PC-9 (cell line): Measurements from ENCODE around the gene HERC4. TPM values are rescaled to one million over a fixed set of nuclear protein-coding genes. Genes with fewer than 3 reads are reported as not detected.

ENCODE experiments used
- BruUV-seq: library from RNA; stranded (reverse); fragments of 400-500 nt; replicated peaks from 2 replicates; lab custom pipeline; 2021; lab: Mats Ljungman, UMichigan
- CTCF ChIA-PET: fragments of 300-600 bp; sonication (Branson Sonifier 250); formaldehyde crosslinking; loops from one replicate; lab custom pipeline; 2022; ENCODE audit warnings: antibody characterized with exemption; lab: Charles Lee
- POLR2A ChIA-PET: fragments of 300-600 bp; sonication (Branson Sonifier 250); formaldehyde crosslinking; loops from one replicate; lab custom pipeline; 2022; ENCODE audit warnings: antibody characterized with exemption; ENCODE audit not compliant: unreplicated experiment; lab: Charles Lee
- DNase-seq, 2 experiments: peaks; one replicate each; pipeline versions ENCODE4 v3.0.0 to v3.0.0-alpha.2; 2015 to 2022; ENCODE audit warnings: mixed read lengths in 1 of 2
- H2AFZ ChIP-seq: fragments of 200-600 bp; sonication (generic); 2 replicates; pipeline ENCODE4 v1.8.1; 2017; ENCODE audit warnings: antibody characterized with exemption
- H3F3A ChIP-seq: fragments of 200-600 bp; sonication (generic); 2 replicates; pipeline ENCODE4 v1.8.1; 2017; ENCODE audit warnings: antibody characterized with exemption, mild to moderate bottlenecking, low read depth; ENCODE audit not compliant: insufficient read depth
- H3K27ac ChIP-seq: fragments of 200-600 bp; sonication (generic); 2 replicates; pipeline ENCODE4 v1.6.1; 2016; ENCODE audit warnings: mixed run types
- H3K27me3 ChIP-seq: fragments of 200-600 bp; sonication (generic); 2 replicates; pipeline ENCODE4 v1.6.1; 2016; ENCODE audit warnings: low read depth, mixed run types; ENCODE audit not compliant: insufficient read depth
- H3K36me3 ChIP-seq: fragments of 200-600 bp; sonication (generic); 2 replicates; pipeline ENCODE4 v1.6.1; 2016; ENCODE audit warnings: low read depth, mixed run types
- H3K4me1 ChIP-seq: fragments of 200-600 bp; sonication (generic); replicated peaks from 2 replicates; pipeline ENCODE4 v1.6.1; 2016; ENCODE audit warnings: mixed run types; ENCODE audit not compliant: insufficient read depth
- H3K4me2 ChIP-seq: fragments of 200-600 bp; sonication (generic); 2 replicates; pipeline ENCODE4 v1.6.1; 2017; ENCODE audit warnings: mixed run types
- H3K4me3 ChIP-seq: fragments of 200-600 bp; sonication (generic); 2 replicates; pipeline ENCODE4 v1.6.1; 2016; ENCODE audit warnings: mixed run types
- H3K79me2 ChIP-seq: fragments of 200-600 bp; sonication (generic); 2 replicates; pipeline ENCODE4 v1.6.1; 2017; ENCODE audit warnings: low read depth, mixed run types
- H3K9me2 ChIP-seq: fragments of 200-600 bp; sonication (generic); 2 replicates; pipeline ENCODE4 v1.8.1; 2017; ENCODE audit warnings: mild to moderate bottlenecking; ENCODE audit not compliant: insufficient read depth
- H3K9me3 ChIP-seq: fragments of 200-600 bp; sonication (generic); 2 replicates; pipeline ENCODE4 v1.8.1; 2016; ENCODE audit warnings: low read depth; ENCODE audit not compliant: insufficient read depth
- H4K20me1 ChIP-seq: fragments of 200-600 bp; sonication (generic); 2 replicates; pipeline ENCODE4 v1.8.1; 2017; ENCODE audit not compliant: insufficient read depth
- EZH2 ChIP-seq: fragments of 200-600 bp; sonication (generic); IDR thresholded peaks from 2 replicates; pipeline ENCODE4 v1.8.0; 2017; ENCODE audit warnings: antibody characterized with exemption, low read depth
- intact Hi-C: fragments of 100-400 bp; cut with micrococcal nuclease; formaldehyde crosslinking; loops from one replicate; pipeline ENCODE4 v1.10.0; 2022; ENCODE audit not compliant: unreplicated experiment
- total RNA-seq: library from RNA; stranded (reverse); gene quantifications from 2 replicates; pipeline ENCODE4 v1.2.3, GENCODE V29; 2021
- TF ChIP-seq, protein P1 (sequence below): fragments of 200-600 bp; sonication (generic); conservative IDR thresholded peaks from 2 replicates; pipeline ENCODE4 v1.6.1; 2017; ENCODE audit warnings: mixed run types, antibody characterized with exemption, mild to moderate bottlenecking, moderate library complexity

The HERC4 gene
- total RNA-seq, 1 experiment from 2014 or later: 116 TPM

DNA sequence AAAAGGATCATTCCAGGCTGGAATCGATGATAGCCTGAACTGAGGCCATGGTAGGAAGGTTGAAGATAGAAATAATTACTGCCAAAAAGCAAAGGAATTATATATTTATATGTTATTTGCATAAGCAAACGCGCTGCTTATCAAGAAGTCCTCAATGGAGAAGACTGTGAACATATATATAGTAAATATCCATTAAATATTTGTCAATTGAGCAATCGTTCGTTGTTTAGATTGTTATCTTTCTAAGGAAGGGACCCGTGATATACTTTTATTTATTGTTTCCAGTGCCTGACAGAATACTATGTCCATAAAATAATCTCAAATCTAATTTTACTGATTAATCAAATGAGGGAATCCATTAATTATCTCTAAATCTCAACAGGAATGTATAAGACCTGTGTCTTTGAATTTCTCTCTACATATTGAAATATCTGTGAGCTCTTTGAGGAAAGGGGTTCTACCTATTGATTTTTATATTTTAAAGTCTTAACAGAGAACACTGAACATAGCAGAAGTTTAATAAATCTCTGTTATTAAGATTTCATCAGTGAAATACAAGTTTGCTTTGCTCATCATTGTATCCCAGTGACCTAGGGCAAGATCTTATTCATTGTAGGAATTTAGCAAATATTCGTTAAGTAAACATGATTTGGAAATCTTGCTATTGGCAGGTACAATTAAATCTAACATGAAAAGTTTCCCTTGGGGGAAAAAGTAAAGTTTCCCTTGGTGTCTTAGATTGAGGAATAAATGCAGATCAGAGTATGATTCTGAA is 12.0 kb upstream of the HERC4 start:
- Histone ChIP-seq H3K4me2 (peak overlapping the region; percentile 91), H3K27me3 (no peaks in the 10 kb centered on the region), H3K36me3 (no peaks in the 10 kb centered on the region), H2AFZ (peak overlapping the region; percentile 4; the same call in 1 of the 2 replicates), H3F3A (peaks cover 43% of the 10 kb centered on the region), H3K79me2 (peaks cover 43% of the 10 kb centered on the region), H3K4me1 (peaks cover 82% of the 10 kb centered on the region), H4K20me1 (no peaks in the 10 kb centered on the region), H3K4me3 (peak overlapping the region; percentile 73), H3K27ac (peak overlapping the region; percentile 95), H3K9me2 (no peaks in the 10 kb centered on the region), H3K9me3 (no peaks in the 10 kb centered on the region)
- no TSS peak for BruUV-seq
- ChIA-PET POLR2A (interaction anchor here (0.6 to 0.9 kb wide), 5 partner anchors 10 to 204 kb away, joined by 3 to 7 read pairs (median 4); no protein-coding TSS in a partner anchor), CTCF (interaction anchor here (1.2 kb wide), 1 partner anchor 10 kb away, joined by 3 read pairs; no protein-coding TSS in a partner anchor)
- no peak for TF ChIP-seq EZH2
- TF ChIP-seq, protein P1, sequence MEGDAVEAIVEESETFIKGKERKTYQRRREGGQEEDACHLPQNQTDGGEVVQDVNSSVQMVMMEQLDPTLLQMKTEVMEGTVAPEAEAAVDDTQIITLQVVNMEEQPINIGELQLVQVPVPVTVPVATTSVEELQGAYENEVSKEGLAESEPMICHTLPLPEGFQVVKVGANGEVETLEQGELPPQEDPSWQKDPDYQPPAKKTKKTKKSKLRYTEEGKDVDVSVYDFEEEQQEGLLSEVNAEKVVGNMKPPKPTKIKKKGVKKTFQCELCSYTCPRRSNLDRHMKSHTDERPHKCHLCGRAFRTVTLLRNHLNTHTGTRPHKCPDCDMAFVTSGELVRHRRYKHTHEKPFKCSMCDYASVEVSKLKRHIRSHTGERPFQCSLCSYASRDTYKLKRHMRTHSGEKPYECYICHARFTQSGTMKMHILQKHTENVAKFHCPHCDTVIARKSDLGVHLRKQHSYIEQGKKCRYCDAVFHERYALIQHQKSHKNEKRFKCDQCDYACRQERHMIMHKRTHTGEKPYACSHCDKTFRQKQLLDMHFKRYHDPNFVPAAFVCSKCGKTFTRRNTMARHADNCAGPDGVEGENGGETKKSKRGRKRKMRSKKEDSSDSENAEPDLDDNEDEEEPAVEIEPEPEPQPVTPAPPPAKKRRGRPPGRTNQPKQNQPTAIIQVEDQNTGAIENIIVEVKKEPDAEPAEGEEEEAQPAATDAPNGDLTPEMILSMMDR: no peak
- intact Hi-C loops: loop anchor here (1.0 kb wide), 1 partner anchor 66 kb away; no protein-coding TSS in a partner anchor
- peak in 1 of 2 experiments; percentile 93 for DNase-seq

DNA sequence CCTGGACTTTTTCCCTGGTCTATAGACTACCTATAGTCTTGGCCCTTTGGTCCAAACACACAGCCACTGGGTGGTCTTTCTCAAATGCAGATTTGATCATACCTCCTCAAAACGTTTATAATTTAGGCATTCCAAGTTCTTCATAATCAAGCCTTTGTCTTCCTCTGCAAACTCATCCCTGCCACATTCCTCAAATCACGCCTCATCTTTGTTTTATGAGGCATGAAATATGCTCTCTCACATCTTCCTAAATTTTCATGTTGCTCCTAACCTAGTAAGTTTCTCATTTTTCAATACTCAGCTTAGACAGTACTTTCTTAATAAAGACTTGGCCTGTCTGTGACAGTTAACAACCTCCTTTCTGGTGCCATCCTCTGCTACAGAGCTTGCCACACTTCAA is 10.9 kb upstream of the HERC4 start:
- Histone ChIP-seq H3K4me2 (peak overlapping the region; percentile 91), H3K4me1 (peaks cover 75% of the 10 kb centered on the region), H3K36me3 (no peaks in the 10 kb centered on the region), H3K79me2 (peaks cover 33% of the 10 kb centered on the region), H4K20me1 (no peaks in the 10 kb centered on the region), H2AFZ (no peak overlapping the region), H3K9me2 (no peaks in the 10 kb centered on the region), H3K9me3 (no peaks in the 10 kb centered on the region), H3F3A (peaks cover 42% of the 10 kb centered on the region), H3K4me3 (no peak overlapping the region), H3K27me3 (no peaks in the 10 kb centered on the region), H3K27ac (peak overlapping the region; percentile 95)
- ChIA-PET POLR2A (interaction anchor here (0.7 to 0.9 kb wide), 2 partner anchors 11 to 69 kb away, joined by 3 to 8 read pairs; no protein-coding TSS in a partner anchor), CTCF (interaction anchor here (0.5 kb wide), 1 partner anchor 195 kb away, joined by 10 read pairs; no protein-coding TSS in a partner anchor)
- no TSS peak for BruUV-seq
- no peak for TF ChIP-seq EZH2
- TF ChIP-seq, protein P1: no peak
- intact Hi-C loops: no loop called here
- DNase-seq: peak in 1 of 2 experiments; percentile 72

DNA sequence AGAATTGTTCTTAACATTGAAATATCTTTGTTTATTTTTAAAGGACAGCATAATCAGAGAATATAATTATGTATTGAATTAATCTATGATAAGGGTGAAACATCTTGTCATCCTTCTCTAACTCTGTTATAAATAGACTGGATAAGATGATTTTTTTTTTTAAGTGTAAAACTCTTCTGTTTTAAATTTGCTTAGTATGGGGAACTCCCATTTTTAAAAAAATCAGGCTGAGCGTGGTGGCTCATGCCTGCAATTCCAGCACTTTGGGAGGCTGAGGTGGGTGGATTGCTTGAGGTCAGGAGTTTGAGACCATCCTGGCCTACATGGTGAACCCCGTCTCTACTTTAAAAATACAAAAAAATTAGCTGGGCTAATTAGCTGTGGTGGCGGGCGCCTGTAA is 9.4 kb upstream of the HERC4 start:
- ChIA-PET CTCF (interaction anchor here (0.6 to 1.6 kb wide), 7 partner anchors 13 to 667 kb away, joined by 3 to 6 read pairs (median 4); no protein-coding TSS in a partner anchor), POLR2A (interaction anchor here (0.6 to 0.7 kb wide), 3 partner anchors 11 to 125 kb away, joined by 3 to 20 read pairs (median 5); no protein-coding TSS in a partner anchor)
- Histone ChIP-seq H3K4me3 (no peak overlapping the region), H3K4me2 (peak overlapping the region; percentile 17; the same call in 1 of the 2 replicates), H3K27me3 (no peaks in the 10 kb centered on the region), H3F3A (peaks cover 40% of the 10 kb centered on the region), H3K9me3 (no peaks in the 10 kb centered on the region), H3K36me3 (no peaks in the 10 kb centered on the region), H3K79me2 (peaks cover 17% of the 10 kb centered on the region), H3K27ac (peak overlapping the region; percentile 40), H3K4me1 (peaks cover 61% of the 10 kb centered on the region), H2AFZ (peak overlapping the region; percentile 54; the same call in 1 of the 2 replicates), H3K9me2 (no peaks in the 10 kb centered on the region), H4K20me1 (no peaks in the 10 kb centered on the region)
- DNase-seq: no peak
- intact Hi-C loops: no loop called here
- TF ChIP-seq EZH2: no peak
- TF ChIP-seq, protein P1: no peak
- BruUV-seq: no TSS peak
